Left ventricle myocardium inferior (tissue), 1 donor: ENCODE measurements around the gene WDFY4. TPM values are rescaled to one million over a fixed set of nuclear protein-coding genes. Genes with fewer than 3 reads are reported as not detected.

Experiments
- DNase-seq: peaks from one replicate; pipeline ENCODE4 v3.0.0-alpha.2; 2020
- H3K27ac ChIP-seq: fragments of 200-600 bp; replicated peaks from 2 replicates; pipeline ENCODE4 v1.8.0; 2021
- H3K27me3 ChIP-seq: fragments of 200-600 bp; 2 replicates; pipeline ENCODE4 v1.8.0; 2021; ENCODE audit warnings: low read depth
- H3K36me3 ChIP-seq: fragments of 200-600 bp; 2 replicates; pipeline ENCODE4 v1.8.0; 2021
- H3K4me1 ChIP-seq: fragments of 200-600 bp; 2 replicates; pipeline ENCODE4 v1.8.0; 2021
- H3K4me3 ChIP-seq: fragments of 200-600 bp; 2 replicates; pipeline ENCODE4 v1.8.0; 2021; ENCODE audit warnings: mild to moderate bottlenecking, moderate library complexity
- H3K9me3 ChIP-seq: fragments of 200-600 bp; replicated peaks from 2 replicates; pipeline ENCODE4 v1.8.0; 2021
- intact Hi-C: fragments of 100-400 bp; cut with micrococcal nuclease; formaldehyde crosslinking; loops from one replicate; pipeline ENCODE4 v1.11.0; 2022
- total RNA-seq: library from RNA; stranded (reverse); fragmentation: NEBNext Ultra II Directional; extraction: Animal tissue kit (Norgen Biotek cat#: 25700); gene quantifications from one replicate; pipeline ENCODE4 v1.2.1, GENCODE V29; 2021
- TF ChIP-seq, protein P1 (sequence below): fragments of 200-600 bp; IDR thresholded peaks from 2 replicates; pipeline ENCODE4 v1.8.0; 2021; ENCODE audit warnings: antibody characterized with exemption, mild to moderate bottlenecking, borderline replicate concordance
- donor health status: DM: no; HTN: yes; CAD: no; lungs with severe emphysema.

The WDFY4 gene
- total RNA-seq, 1 donor from 2014 or later = 1.5 TPM

GRCh38 chr10:48699011-48699627 is 14.4 kb downstream of the WDFY4 start:
- Histone ChIP-seq H3K4me3 (no peak overlapping the region), H3K36me3 (no peaks in the 10 kb centered on the region), H3K27me3 (no peaks in the 10 kb centered on the region), H3K9me3 (no peaks in the 10 kb centered on the region), H3K4me1 (peaks cover 9% of the 10 kb centered on the region), H3K27ac (no peak overlapping the region)
- no peak for DNase-seq
- TF ChIP-seq, protein P1, sequence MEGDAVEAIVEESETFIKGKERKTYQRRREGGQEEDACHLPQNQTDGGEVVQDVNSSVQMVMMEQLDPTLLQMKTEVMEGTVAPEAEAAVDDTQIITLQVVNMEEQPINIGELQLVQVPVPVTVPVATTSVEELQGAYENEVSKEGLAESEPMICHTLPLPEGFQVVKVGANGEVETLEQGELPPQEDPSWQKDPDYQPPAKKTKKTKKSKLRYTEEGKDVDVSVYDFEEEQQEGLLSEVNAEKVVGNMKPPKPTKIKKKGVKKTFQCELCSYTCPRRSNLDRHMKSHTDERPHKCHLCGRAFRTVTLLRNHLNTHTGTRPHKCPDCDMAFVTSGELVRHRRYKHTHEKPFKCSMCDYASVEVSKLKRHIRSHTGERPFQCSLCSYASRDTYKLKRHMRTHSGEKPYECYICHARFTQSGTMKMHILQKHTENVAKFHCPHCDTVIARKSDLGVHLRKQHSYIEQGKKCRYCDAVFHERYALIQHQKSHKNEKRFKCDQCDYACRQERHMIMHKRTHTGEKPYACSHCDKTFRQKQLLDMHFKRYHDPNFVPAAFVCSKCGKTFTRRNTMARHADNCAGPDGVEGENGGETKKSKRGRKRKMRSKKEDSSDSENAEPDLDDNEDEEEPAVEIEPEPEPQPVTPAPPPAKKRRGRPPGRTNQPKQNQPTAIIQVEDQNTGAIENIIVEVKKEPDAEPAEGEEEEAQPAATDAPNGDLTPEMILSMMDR = no peak
- intact Hi-C loops = no loop called here

- no peak overlapping the region for H3K4me3 ChIP-seq
- intact Hi-C loops = no loop called here
- H3K36me3 ChIP-seq = no peaks in the 10 kb centered on the region
- no peak for DNase-seq
- H3K27ac ChIP-seq = no peak overlapping the region
- peaks cover 14% of the 10 kb centered on the region for H3K4me1 ChIP-seq
- TF ChIP-seq, protein P1 = no peak
- H3K9me3 ChIP-seq = no peaks in the 10 kb centered on the region
- H3K27me3 ChIP-seq = no peaks in the 10 kb centered on the region
Measured at GRCh38 chr10:48700071-48700470, 15.4 kb downstream of the WDFY4 start.

GRCh38 chr10:48700493-48700892 is 15.8 kb downstream of the WDFY4 start:
- Histone ChIP-seq H3K27ac (no peak overlapping the region), H3K9me3 (no peaks in the 10 kb centered on the region), H3K4me3 (no peak overlapping the region), H3K36me3 (no peaks in the 10 kb centered on the region), H3K4me1 (peaks cover 14% of the 10 kb centered on the region), H3K27me3 (no peaks in the 10 kb centered on the region)
- DNase-seq = no peak
- intact Hi-C loops = no loop called here
- TF ChIP-seq, protein P1 = no peak

GRCh38 chr10:48701139-48701901 is 16.6 kb downstream of the WDFY4 start:
- Histone ChIP-seq H3K36me3 (no peaks in the 10 kb centered on the region), H3K27me3 (no peaks in the 10 kb centered on the region), H3K9me3 (no peaks in the 10 kb centered on the region), H3K4me3 (no peak overlapping the region), H3K4me1 (peaks cover 14% of the 10 kb centered on the region), H3K27ac (no peak overlapping the region)
- intact Hi-C loops = no loop called here
- DNase-seq = no peak
- TF ChIP-seq, protein P1 = no peak

DNA sequence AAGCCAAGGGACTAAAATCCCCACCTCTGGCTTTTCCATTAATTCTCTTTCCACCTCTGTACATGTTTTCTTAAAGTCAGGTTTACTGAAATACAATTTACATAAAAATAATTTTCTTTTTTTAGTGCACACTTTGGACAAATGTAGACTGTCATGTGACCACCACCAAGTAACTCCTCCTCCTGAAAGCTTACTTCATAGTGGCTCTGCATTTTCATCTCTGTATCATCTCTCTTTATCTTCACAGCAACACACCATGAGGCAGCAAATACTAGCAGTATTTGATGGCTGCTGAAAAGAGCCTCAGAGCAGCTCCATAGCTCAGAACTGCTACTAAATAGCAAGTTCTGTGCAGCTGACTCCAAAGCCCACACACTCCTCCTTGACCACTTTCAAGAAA is 17.3 kb downstream of the WDFY4 start:
- intact Hi-C loops = no loop called here
- TF ChIP-seq, protein P1 = no peak
- no peaks in the 10 kb centered on the region for H3K36me3 ChIP-seq

More for the DNA sequence above, 17.3 kb downstream of the WDFY4 start:
- peaks cover 14% of the 10 kb centered on the region for H3K4me1 ChIP-seq
- no peak for DNase-seq
- H3K9me3 ChIP-seq = no peaks in the 10 kb centered on the region
- no peak overlapping the region for H3K4me3 ChIP-seq
- H3K27me3 ChIP-seq = no peaks in the 10 kb centered on the region
- no peak overlapping the region for H3K27ac ChIP-seq
